ENCODE data around the gene RBM44. TPM values are rescaled to one million over a fixed set of nuclear protein-coding genes. Genes with fewer than 3 reads are reported as not detected.

Gene RBM44
- total and polyA plus RNA-seq, 2 experiments from 2014 or later: 0.11 TPM; not detected in 1

DNA sequence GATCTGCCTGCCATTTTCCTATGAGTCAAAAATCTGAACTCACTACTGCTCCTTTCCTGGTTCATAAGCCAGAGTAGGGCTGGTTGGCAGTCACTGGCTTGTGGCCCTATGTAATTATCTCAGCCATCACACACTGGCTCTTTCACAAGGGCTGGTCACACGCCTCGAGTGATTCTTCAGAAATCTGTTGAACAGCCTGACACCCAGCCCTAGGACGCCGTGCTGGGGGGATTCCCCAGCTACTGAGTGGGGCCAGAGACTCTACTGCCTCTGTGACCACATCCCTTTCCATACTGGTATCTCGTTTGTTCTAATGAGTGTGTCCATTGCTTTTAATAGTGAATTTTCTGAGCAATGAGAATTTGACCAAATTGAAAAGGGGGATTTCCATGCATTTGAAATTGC is 45.8 kb upstream of the RBM44 start:
- WGBS, 2 experiments (ENCODE audit: low coverage in 1 of 2, low lambda C conversion rate in 2 of 2, missing lambda C conversion rate in 2 of 2): 56% methylated on average over 5 of the region's 5 CpGs
- Histone ChIP-seq H3K9ac (no peak overlapping the region), H2AFZ (no peak overlapping the region), H4K20me1 (ENCODE audit: insufficient read depth) (no peaks in the 10 kb centered on the region), H3K4me1 (ENCODE audit: insufficient read depth) (no peaks in the 10 kb centered on the region), H3K36me3 (ENCODE audit: low read depth) (peaks cover 72% of the 10 kb centered on the region), H3K4me2 (ENCODE audit: unreplicated experiment) (no peak overlapping the region), H3K9me2 (ENCODE audit: insufficient read depth) (no peaks in the 10 kb centered on the region), H3K27ac (no peak overlapping the region), H3K27me3 (replicated peaks; ENCODE audit: insufficient read depth) (no peaks in the 10 kb centered on the region), H3K9me3 (ENCODE audit: low read depth) (no peaks in the 10 kb centered on the region), H3K4me3 (no peak overlapping the region), H3K79me2 (ENCODE audit: insufficient read depth) (peaks cover 12% of the 10 kb centered on the region), H3F3A (ENCODE audit: insufficient read depth) (peaks cover 5% of the 10 kb centered on the region; the same call in 1 of the 2 replicates)
- TF ChIP-seq EZH2 (IDR thresholded peaks at IDR 0.05; ENCODE audit: insufficient read depth, poor library complexity, severe bottlenecking) (no peak), EZH2phosphoT487 (IDR thresholded peaks at IDR 0.05; ENCODE audit: insufficient read depth, low read depth) (no peak)
- in situ Hi-C loops (cut with MboI): no loop called here
- no peak for DNase-seq

DNA sequence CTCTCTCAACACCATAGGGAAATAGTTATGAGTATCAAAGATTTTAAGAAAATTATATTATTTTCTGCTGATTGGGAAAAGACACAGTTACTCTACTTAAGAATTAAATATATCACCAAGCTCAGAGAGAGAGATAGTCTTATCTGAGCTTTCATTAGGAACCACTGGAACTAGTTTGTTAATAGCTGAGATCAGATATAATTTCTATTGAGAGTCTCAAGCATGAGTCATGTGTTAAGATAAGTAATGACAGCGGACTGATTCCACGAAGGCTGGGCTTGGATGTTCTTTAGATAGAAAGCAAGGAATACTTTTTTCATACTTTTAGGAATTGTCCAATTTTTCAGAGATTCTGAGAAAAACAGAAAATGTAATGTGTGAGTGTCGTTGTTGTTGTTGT is 44.4 kb upstream of the RBM44 start:
- DNase-seq: peak; percentile 35
- Histone ChIP-seq H3K79me2 (ENCODE audit: insufficient read depth) (no peaks in the 10 kb centered on the region), H3K4me1 (ENCODE audit: insufficient read depth) (0 out of 2 replicates have a peak, but pooled peaks cover 5% of the 10 kb centered on the region), H4K20me1 (ENCODE audit: insufficient read depth) (no peaks in the 10 kb centered on the region), H3K27ac (no peak overlapping the region), H2AFZ (no peak overlapping the region), H3K9me2 (ENCODE audit: insufficient read depth) (no peaks in the 10 kb centered on the region), H3K9me3 (ENCODE audit: low read depth) (no peaks in the 10 kb centered on the region), H3K4me2 (ENCODE audit: unreplicated experiment) (no peak overlapping the region), H3K9ac (no peak overlapping the region), H3K4me3 (no peak overlapping the region), H3K27me3 (replicated peaks; ENCODE audit: insufficient read depth) (no peaks in the 10 kb centered on the region), H3F3A (ENCODE audit: insufficient read depth) (peaks cover 5% of the 10 kb centered on the region; the same call in 1 of the 2 replicates), H3K36me3 (ENCODE audit: low read depth) (peaks cover 67% of the 10 kb centered on the region)
- in situ Hi-C loops (cut with MboI): no loop called here
- TF ChIP-seq EZH2 (IDR thresholded peaks at IDR 0.05; ENCODE audit: insufficient read depth, poor library complexity, severe bottlenecking): no peak
- TF ChIP-seq EZH2phosphoT487 (IDR thresholded peaks at IDR 0.05; ENCODE audit: insufficient read depth, low read depth): no peak
- 72 to 74% methylated on average over 3 of the region's 3 CpGs for WGBS, 2 experiments (ENCODE audit: low coverage in 1 of 2, low lambda C conversion rate in 2 of 2, missing lambda C conversion rate in 2 of 2)

GRCh38 chr2:237754626-237755248 is 43.8 kb upstream of the RBM44 start:
- no peak overlapping the region for H2AFZ ChIP-seq
- no peak overlapping the region for H3K27ac ChIP-seq
- H3K4me1 ChIP-seq (ENCODE audit: insufficient read depth): 0 out of 2 replicates have a peak, but pooled peaks cover 5% of the 10 kb centered on the region
- H3K9ac ChIP-seq: no peak overlapping the region
- no peak overlapping the region for H3K4me3 ChIP-seq
- DNase-seq: no peak
- H3K79me2 ChIP-seq (ENCODE audit: insufficient read depth): no peaks in the 10 kb centered on the region
- H3K9me3 ChIP-seq (ENCODE audit: low read depth): no peaks in the 10 kb centered on the region
- no peaks in the 10 kb centered on the region for H3K9me2 ChIP-seq (ENCODE audit: insufficient read depth)
- WGBS, 2 experiments (ENCODE audit: low coverage in 1 of 2, low lambda C conversion rate in 2 of 2, missing lambda C conversion rate in 2 of 2): 90 to 96% methylated on average over 12 of the region's 12 CpGs
- no peaks in the 10 kb centered on the region for H3K27me3 ChIP-seq (replicated peaks; ENCODE audit: insufficient read depth)
- no peak overlapping the region for H3K4me2 ChIP-seq (ENCODE audit: unreplicated experiment)
- H4K20me1 ChIP-seq (ENCODE audit: insufficient read depth): no peaks in the 10 kb centered on the region
- TF ChIP-seq EZH2phosphoT487 (IDR thresholded peaks at IDR 0.05; ENCODE audit: insufficient read depth, low read depth): no peak
- no peak for TF ChIP-seq EZH2 (IDR thresholded peaks at IDR 0.05; ENCODE audit: insufficient read depth, poor library complexity, severe bottlenecking)
- in situ Hi-C loops (cut with MboI): no loop called here
- H3K36me3 ChIP-seq (ENCODE audit: low read depth): peaks cover 63% of the 10 kb centered on the region
- H3F3A ChIP-seq (ENCODE audit: insufficient read depth): peaks cover 9% of the 10 kb centered on the region; the same call in 1 of the 2 replicates

GRCh38 chr2:237757616-237758015 is 41.0 kb upstream of the RBM44 start:
- TF ChIP-seq EZH2phosphoT487 (IDR thresholded peaks at IDR 0.05; ENCODE audit: insufficient read depth, low read depth): no peak
- TF ChIP-seq EZH2 (IDR thresholded peaks at IDR 0.05; ENCODE audit: insufficient read depth, poor library complexity, severe bottlenecking): no peak
- Histone ChIP-seq H3K9me2 (ENCODE audit: insufficient read depth) (no peaks in the 10 kb centered on the region), H4K20me1 (ENCODE audit: insufficient read depth) (no peaks in the 10 kb centered on the region), H2AFZ (no peak overlapping the region), H3K4me2 (ENCODE audit: unreplicated experiment) (no peak overlapping the region), H3K9me3 (ENCODE audit: low read depth) (no peaks in the 10 kb centered on the region), H3F3A (ENCODE audit: insufficient read depth) (peaks cover 31% of the 10 kb centered on the region), H3K9ac (no peak overlapping the region), H3K27ac (no peak overlapping the region), H3K4me3 (no peak overlapping the region), H3K36me3 (ENCODE audit: low read depth) (peaks cover 51% of the 10 kb centered on the region), H3K27me3 (replicated peaks; ENCODE audit: insufficient read depth) (no peaks in the 10 kb centered on the region), H3K4me1 (ENCODE audit: insufficient read depth) (peaks cover 27% of the 10 kb centered on the region), H3K79me2 (ENCODE audit: insufficient read depth) (no peaks in the 10 kb centered on the region)
- DNase-seq: no peak
- WGBS, 2 experiments (ENCODE audit: low coverage in 1 of 2, low lambda C conversion rate in 2 of 2, missing lambda C conversion rate in 2 of 2): 98% methylated on average over 10 of the region's 10 CpGs
- in situ Hi-C loops (cut with MboI): no loop called here
